KOPT-K1 (cell line): ENCODE data around the gene FOS.
"Not testable (repeated sequence)": the region's sequence is repeated elsewhere in the genome, so short reads cannot be mapped to it uniquely, and the experiment has no call there.

Experiments used
- H3K27ac ChIP-seq: fragments of 200-600 bp; sonication (generic); 2 replicates; pipeline ENCODE4 v1.5.1; 2016; ENCODE audit warnings: antibody characterized with exemption, mild to moderate bottlenecking, low read depth, low read length; ENCODE audit not compliant: poor library complexity, severe bottlenecking
- H3K36me3 ChIP-seq: fragments of 200-600 bp; sonication (generic); 2 replicates; pipeline ENCODE4 v1.5.1; 2017; ENCODE audit warnings: antibody characterized with exemption, mild to moderate bottlenecking, low read length, moderate library complexity; ENCODE audit not compliant: insufficient read depth
- H3K9me3 ChIP-seq: fragments of 200-600 bp; sonication (generic); 2 replicates; pipeline ENCODE4 v1.5.1; 2017; ENCODE audit warnings: antibody characterized with exemption, low read length, mild to moderate bottlenecking; ENCODE audit not compliant: insufficient read depth, poor library complexity, severe bottlenecking

The FOS gene

GRCh38 chr14:75307700-75308379 lies 29.2 kb downstream of the FOS start:
- Histone ChIP-seq H3K27ac (no peak overlapping the region), H3K9me3 (no peaks in the 10 kb centered on the region), H3K36me3 (no peaks in the 10 kb centered on the region)

GRCh38 chr14:75308991-75309390 lies 30.4 kb downstream of the FOS start:
- H3K27ac ChIP-seq, H3K36me3 ChIP-seq, H3K9me3 ChIP-seq: not testable (repeated sequence)

- H3K9me3 ChIP-seq, H3K36me3 ChIP-seq, H3K27ac ChIP-seq: not testable (repeated sequence)
Observed at GRCh38 chr14:75309561-75309960, 30.9 kb downstream of the FOS start.

- Histone ChIP-seq H3K9me3 (no peaks in the 10 kb centered on the region), H3K27ac (no peak overlapping the region), H3K36me3 (no peaks in the 10 kb centered on the region)
Observed at GRCh38 chr14:75310295-75311111, 31.9 kb downstream of the FOS start.

GRCh38 chr14:75311356-75311755 lies 32.7 kb downstream of the FOS start:
- Histone ChIP-seq H3K9me3 (no peaks in the 10 kb centered on the region), H3K27ac (no peak overlapping the region), H3K36me3 (no peaks in the 10 kb centered on the region)

GRCh38 chr14:75312341-75312740 lies 33.7 kb downstream of the FOS start:
- H3K9me3 ChIP-seq: no peaks in the 10 kb centered on the region
- H3K27ac ChIP-seq: no peak overlapping the region
- no peaks in the 10 kb centered on the region for H3K36me3 ChIP-seq

- H3K27ac ChIP-seq: no peak overlapping the region
- H3K9me3 ChIP-seq: no peaks in the 10 kb centered on the region
- H3K36me3 ChIP-seq: no peaks in the 10 kb centered on the region
Observed at GRCh38 chr14:75313294-75313693, 34.7 kb downstream of the FOS start.

- Histone ChIP-seq H3K27ac (no peak overlapping the region), H3K9me3 (no peaks in the 10 kb centered on the region), H3K36me3 (no peaks in the 10 kb centered on the region)
Observed at GRCh38 chr14:75315144-75315543, 36.5 kb downstream of the FOS start.

GRCh38 chr14:75317148-75317547 lies 38.5 kb downstream of the FOS start:
- Histone ChIP-seq H3K36me3 (no peaks in the 10 kb centered on the region), H3K27ac (no peak overlapping the region), H3K9me3 (no peaks in the 10 kb centered on the region)

GRCh38 chr14:75318353-75318752 lies 39.7 kb downstream of the FOS start:
- no peaks in the 10 kb centered on the region for H3K36me3 ChIP-seq
- no peak overlapping the region for H3K27ac ChIP-seq
- H3K9me3 ChIP-seq: no peaks in the 10 kb centered on the region

GRCh38 chr14:75319021-75319420 lies 40.4 kb downstream of the FOS start:
- Histone ChIP-seq H3K36me3 (no peaks in the 10 kb centered on the region), H3K9me3 (no peaks in the 10 kb centered on the region), H3K27ac (no peak overlapping the region)

GRCh38 chr14:75320196-75320595 lies 41.6 kb downstream of the FOS start:
- no peaks in the 10 kb centered on the region for H3K36me3 ChIP-seq
- H3K27ac ChIP-seq: no peak overlapping the region
- H3K9me3 ChIP-seq: no peaks in the 10 kb centered on the region

- H3K36me3 ChIP-seq: no peaks in the 10 kb centered on the region
- H3K9me3 ChIP-seq: no peaks in the 10 kb centered on the region
- H3K27ac ChIP-seq: no peak overlapping the region
Observed at GRCh38 chr14:75322746-75323145, 44.1 kb downstream of the FOS start.

GRCh38 chr14:75323571-75323970 lies 44.9 kb downstream of the FOS start:
- Histone ChIP-seq H3K36me3 (no peaks in the 10 kb centered on the region), H3K27ac (no peak overlapping the region), H3K9me3 (no peaks in the 10 kb centered on the region)

- H3K36me3 ChIP-seq: no peaks in the 10 kb centered on the region
- H3K27ac ChIP-seq: no peak overlapping the region
- H3K9me3 ChIP-seq: no peaks in the 10 kb centered on the region
Observed at GRCh38 chr14:75328558-75329155, 50.0 kb downstream of the FOS start.
